Stimulated activated CD8-positive, alpha-beta memory T cell treated with anti-CD3 and anti-CD28 coated beads, Interleukin-15, amount 100 ng/mL, for 4 hours (primary cell): ENCODE results near the gene CCDC154.
"Not testable (repeated sequence)": the region's sequence is repeated elsewhere in the genome, so short reads cannot be mapped to it uniquely, and the experiment has no call there.

ENCODE experiments used
- DNase-seq, 2 donors: peaks; one replicate each; pipeline ENCODE4 v3.0.0-alpha.2; 2020; ENCODE audit warnings: low read depth in 2 of 2

CCDC154 gene

GRCh38 chr16:1443980-1444729 is at the start of gene CCDC154:
Gene CCDC154, minus strand, starts transcription at chr16:1444556. Its CDS starts 234 bp downstream, at chr16:1444322.
- DNase-seq = no peak

- no peak for DNase-seq
Measured at GRCh38 chr16:1493746-1494094, 49.4 kb upstream of the CCDC154 start.

GRCh38 chr16:1492923-1493745 is 48.8 kb upstream of the CCDC154 start, which contains the start of gene TELO2:
Gene TELO2, plus strand, starts transcription at chr16:1493360. Its CDS starts 922 bp downstream, at chr16:1494282.
- DNase-seq = peak; percentile 58 to 72

- DNase-seq = no peak
Measured at GRCh38 chr16:1492082-1492922, 47.9 kb upstream of the CCDC154 start.

- no peak for DNase-seq
Measured at GRCh38 chr16:1491327-1491726, 47.0 kb upstream of the CCDC154 start.

GRCh38 chr16:1489077-1489476 is 44.7 kb upstream of the CCDC154 start:
- DNase-seq = no peak

- no peak for DNase-seq
Measured at GRCh38 chr16:1488619-1489018, 44.3 kb upstream of the CCDC154 start, which contains the start of gene PTX4. Gene PTX4, minus strand, starts transcription at chr16:1488944. Its CDS starts 35 bp downstream, at chr16:1488909.

GRCh38 chr16:1488054-1488601 is 43.8 kb upstream of the CCDC154 start:
- no peak for DNase-seq

GRCh38 chr16:1487395-1488053 is 43.2 kb upstream of the CCDC154 start:
- DNase-seq = no peak

- DNase-seq = no peak
Measured at GRCh38 chr16:1486551-1487390, 42.4 kb upstream of the CCDC154 start.

GRCh38 chr16:1485847-1486496 is 41.6 kb upstream of the CCDC154 start:
- DNase-seq = no peak

GRCh38 chr16:1481906-1482835 is 37.8 kb upstream of the CCDC154 start:
- no peak for DNase-seq

- not testable (repeated sequence) for DNase-seq
Measured at GRCh38 chr16:1478937-1479336, 34.6 kb upstream of the CCDC154 start.

- DNase-seq = no peak
Measured at GRCh38 chr16:1477033-1477432, 32.7 kb upstream of the CCDC154 start.

- DNase-seq = no peak
Measured at GRCh38 chr16:1475552-1476114, 31.3 kb upstream of the CCDC154 start.

- DNase-seq = peak; percentile 72 to 79
Measured at GRCh38 chr16:1474796-1475551, 30.6 kb upstream of the CCDC154 start, which contains the start of gene CLCN7. Gene CLCN7, minus strand, starts transcription at chr16:1475028. Its CDS starts 54 bp downstream, at chr16:1474974.

- no peak for DNase-seq
Measured at GRCh38 chr16:1474082-1474795, 29.9 kb upstream of the CCDC154 start.
